SK-N-SH (cell line): Measurements from ENCODE around the gene UCHL3. TPM values are rescaled to one million over a fixed set of nuclear protein-coding genes. Genes with fewer than 3 reads are reported as not detected.

Experiments used
- CTCF ChIA-PET: fragments of 300-600, 350-600 bp; formaldehyde crosslinking; extraction: SDS; loops from one replicate; lab custom pipeline; 2021; lab: Yijun Ruan, JAX
- POLR2A ChIA-PET: fragments of 350-600 bp; sonication (Branson Sonifier 250); formaldehyde crosslinking; extraction: SDS; loops from one replicate; lab custom pipeline; 2020; ENCODE audit warnings: antibody characterized with exemption, inconsistent platforms; lab: Yijun Ruan, JAX
- DNase-seq: peaks from one replicate; pipeline ENCODE4 v3.0.0; 2012
- H2AFZ ChIP-seq: fragments of 200-600 bp; sonication (generic); 2 replicates; pipeline ENCODE4 v1.8.1; 2016; ENCODE audit warnings: antibody characterized with exemption, mild to moderate bottlenecking, low read depth
- H3F3A ChIP-seq: fragments of 200-600 bp; sonication (generic); replicated peaks from 2 replicates; pipeline ENCODE3; 2016; ENCODE audit warnings: antibody characterized with exemption, mild to moderate bottlenecking; ENCODE audit not compliant: insufficient read depth
- H3K27ac ChIP-seq, 2 experiments: fragments of 200-500 bp in 1 of 2; fragments of 200-600 bp in 1 of 2; sonication (Bioruptor generic) in 1 of 2; sonication (generic), shearing (Covaris generic) in 1 of 2; 2 replicates each; pipeline versions ENCODE4 v1.5.1 to v1.6.1; 2014 to 2016; ENCODE audit warnings: low read depth in 2 of 2, inconsistent platforms in 1 of 2, low read length in 1 of 2, mild to moderate bottlenecking in 1 of 2, mixed read lengths in 1 of 2
- H3K27me3 ChIP-seq: fragments of 200-600 bp; sonication (generic), shearing (Covaris generic); 2 replicates; pipeline ENCODE4 v1.6.1; 2016; ENCODE audit warnings: mixed run types; ENCODE audit not compliant: insufficient read depth
- H3K36me3 ChIP-seq, 2 experiments: fragments of 200-500 bp in 1 of 2; fragments of 200-600 bp in 1 of 2; sonication (Bioruptor generic) in 1 of 2; sonication (generic) in 1 of 2; replicated peaks in 1 of 2; 2 replicates each; pipeline versions ENCODE3 to v1.5.1; 2014 to 2016; ENCODE audit warnings: low read length in 1 of 2, mild to moderate bottlenecking in 1 of 2; ENCODE audit not compliant: insufficient read depth in 2 of 2, control insufficient read depth in 1 of 2
- H3K4me1 ChIP-seq, 2 experiments: fragments of 200-500 bp in 1 of 2; fragments of 200-600 bp in 1 of 2; sonication (Bioruptor generic) in 1 of 2; sonication (generic), shearing (Covaris generic) in 1 of 2; 2 replicates each; pipeline versions ENCODE4 v1.5.1 to v1.6.1; 2014 to 2016; ENCODE audit warnings: low read depth in 1 of 2, low read length in 1 of 2, mixed run types in 1 of 2; ENCODE audit not compliant: insufficient read depth in 2 of 2, control insufficient read depth in 1 of 2
- H3K4me2 ChIP-seq: fragments of 200-600 bp; sonication (generic), shearing (Covaris generic); 2 replicates; pipeline ENCODE4 v1.6.1; 2017; ENCODE audit warnings: mixed run types
- H3K4me3 ChIP-seq, 2 experiments: fragments of 200-500 bp in 1 of 2; fragments of 200-600 bp in 1 of 2; sonication (Bioruptor generic) in 1 of 2; sonication (generic), shearing (Covaris generic) in 1 of 2; 2 replicates each; pipeline versions ENCODE4 v1.5.1 to v1.8.1; 2014 to 2016; ENCODE audit warnings: low read depth in 2 of 2, inconsistent platforms in 1 of 2, low read length in 1 of 2, mild to moderate bottlenecking in 1 of 2, mixed read lengths in 1 of 2, moderate library complexity in 1 of 2
- H3K79me2 ChIP-seq: fragments of 200-600 bp; sonication (generic); 2 replicates; pipeline ENCODE4 v1.8.1; 2017; ENCODE audit warnings: mild to moderate bottlenecking; ENCODE audit not compliant: insufficient read depth
- H3K9ac ChIP-seq: fragments of 200-600 bp; sonication (generic); 2 replicates; pipeline ENCODE4 v1.6.1; 2017; ENCODE audit warnings: mixed run types
- H3K9me2 ChIP-seq: fragments of 200-600 bp; sonication (generic); 2 replicates; pipeline ENCODE4 v1.6.1; 2017; ENCODE audit warnings: mixed run types
- H3K9me3 ChIP-seq: fragments of 200-600 bp; sonication (generic); 2 replicates; pipeline ENCODE4 v1.6.1; 2017; ENCODE audit warnings: mixed run types, mild to moderate bottlenecking, moderate library complexity
- H4K20me1 ChIP-seq: fragments of 200-600 bp; sonication (generic); 2 replicates; pipeline ENCODE4 v1.6.1; 2017; ENCODE audit warnings: mild to moderate bottlenecking, mixed run types; ENCODE audit not compliant: insufficient read depth
- CHD2 ChIP-seq: fragments of 150-350 bp; IDR thresholded peaks from 2 replicates; pipeline ENCODE4 v1.6.1; 2018; ENCODE audit warnings: low read length; ENCODE audit not compliant: partially characterized antibody
- FOSL2 ChIP-seq: IDR thresholded peaks from 2 replicates; pipeline ENCODE4 v1.4.0; 2012; ENCODE audit warnings: low read depth, mild to moderate bottlenecking, moderate library complexity, borderline replicate concordance
- FOXJ3 ChIP-seq: sonication (generic); formaldehyde crosslinking; IDR thresholded peaks from 2 replicates; pipeline ENCODE4 v1.5.1; 2020; ENCODE audit warnings: mild to moderate bottlenecking, missing genetic modification reagents
- GABPA ChIP-seq: IDR thresholded peaks from 2 replicates; pipeline ENCODE4 v1.4.0; 2012; ENCODE audit warnings: low read depth, mild to moderate bottlenecking
- MEF2A ChIP-seq: IDR thresholded peaks from 2 replicates; pipeline ENCODE4 v1.4.0; 2012; ENCODE audit warnings: low read depth, borderline replicate concordance
- NFIC ChIP-seq: IDR thresholded peaks from 2 replicates; pipeline ENCODE4 v1.4.0; 2012; ENCODE audit warnings: borderline replicate concordance
- NRF1 ChIP-seq: IDR thresholded peaks from 2 replicates; pipeline ENCODE4 v1.6.1; 2012; ENCODE audit warnings: low read depth, mild to moderate bottlenecking, low read length
- POLR2AphosphoS5 ChIP-seq: IDR thresholded peaks from 2 replicates; pipeline ENCODE4 v1.6.1; 2012; ENCODE audit warnings: low read depth, low read length
- RAD21 ChIP-seq: IDR thresholded peaks from 2 replicates; pipeline ENCODE4 v1.6.1; 2012; ENCODE audit warnings: mild to moderate bottlenecking, low read length
- REST ChIP-seq: IDR thresholded peaks from 2 replicates; pipeline ENCODE4 v1.6.1; 2012; ENCODE audit warnings: mild to moderate bottlenecking, low read depth, low read length, moderate library complexity
- RFX5 ChIP-seq: IDR thresholded peaks from 2 replicates; pipeline ENCODE4 v1.6.1; 2012; ENCODE audit warnings: mild to moderate bottlenecking, improper control_type of control experiment, low read length
- SIN3A ChIP-seq: IDR thresholded peaks from 2 replicates; pipeline ENCODE4 v1.6.1; 2012; ENCODE audit warnings: low read depth, mild to moderate bottlenecking, low read length, moderate library complexity, borderline replicate concordance
- SMC3 ChIP-seq: IDR thresholded peaks from 2 replicates; pipeline ENCODE4 v1.6.1; 2012; ENCODE audit warnings: low read depth, low read length, improper control_type of control experiment
- TAF1 ChIP-seq: IDR thresholded peaks from 2 replicates; pipeline ENCODE4 v1.6.1; 2012; ENCODE audit warnings: low read depth, mild to moderate bottlenecking, low read length, moderate library complexity, borderline replicate concordance
- YY1 ChIP-seq: IDR thresholded peaks from 2 replicates; pipeline ENCODE4 v1.4.0; 2012; ENCODE audit warnings: low read depth, mild to moderate bottlenecking
- WGBS: methylation state at CpG from one replicate; pipeline ENCODE4 v1.1.6; 2017; ENCODE audit warnings: low lambda C conversion rate; 5-methylcytosine and 5-hydroxymethylcytosine counted together
- polyA plus RNA-seq, 3 experiments: library from polyadenylated mRNA; depleted of rRNA; stranded (reverse); fragments of >200 nt; gene quantifications; 2 replicates each; pipeline ENCODE4 v1.2.3, GENCODE V29; 2012
- TF ChIP-seq, protein P1 (sequence below): fragments of 150-350 bp; IDR thresholded peaks from 2 replicates; pipeline ENCODE4 v1.6.1; 2016; ENCODE audit warnings: mild to moderate bottlenecking, low read depth, low read length

Gene UCHL3
- polyA plus RNA-seq, 1 of the 3 experiments (the other 2 are of a cell fraction) = 28.8 TPM

GRCh38 chr13:75550159-75550567 is 572 bp downstream of the UCHL3 start:
- Histone ChIP-seq H3K4me1 (peaks cover 4 to 5% of the 10 kb centered on the region in 2 experiments; a peak in 3 of 4 replicates), H3K4me3 (peak overlapping the region; percentile 72 to 85), H3K4me2 (peak overlapping the region; percentile 83), H3K79me2 (peaks cover 16% of the 10 kb centered on the region; the same call in 1 of the 2 replicates), H3K36me3 (peaks cover 3 to 11% of the 10 kb centered on the region in 2 experiments), H2AFZ (peak overlapping the region; percentile 91), H3K27me3 (no peaks in the 10 kb centered on the region), H3K27ac (peak overlapping the region; percentile 77 to 94; a peak in 3 of 4 replicates), H3K9ac (peak overlapping the region; percentile 80; the same call in 1 of the 2 replicates), H3F3A (peaks cover 10% of the 10 kb centered on the region), H3K9me2 (no peaks in the 10 kb centered on the region), H4K20me1 (no peaks in the 10 kb centered on the region), H3K9me3 (no peaks in the 10 kb centered on the region)
- ChIA-PET CTCF (interaction anchor here (0.7 to 2.1 kb wide), 6 partner anchors 13 to 178 kb away, joined by 3 to 13 read pairs (median 4); partner anchors contain the start of genes COMMD6 and TBC1D4), POLR2A (interaction anchor here (1.2 kb wide), 1 partner anchor 13 kb away, joined by 3 read pairs; the partner anchor contains the start of gene COMMD6)
- 2% methylated on average over 10 of the region's 10 CpGs for WGBS
- DNase-seq = peak; percentile 50
- TF ChIP-seq REST (no peak), SIN3A (no peak), YY1 (no peak), RAD21 (no peak), FOSL2 (peak; percentile 12; the same call in 1 of the 2 replicates), RFX5 (no peak), TAF1 (no peak)
- TF ChIP-seq, protein P1, sequence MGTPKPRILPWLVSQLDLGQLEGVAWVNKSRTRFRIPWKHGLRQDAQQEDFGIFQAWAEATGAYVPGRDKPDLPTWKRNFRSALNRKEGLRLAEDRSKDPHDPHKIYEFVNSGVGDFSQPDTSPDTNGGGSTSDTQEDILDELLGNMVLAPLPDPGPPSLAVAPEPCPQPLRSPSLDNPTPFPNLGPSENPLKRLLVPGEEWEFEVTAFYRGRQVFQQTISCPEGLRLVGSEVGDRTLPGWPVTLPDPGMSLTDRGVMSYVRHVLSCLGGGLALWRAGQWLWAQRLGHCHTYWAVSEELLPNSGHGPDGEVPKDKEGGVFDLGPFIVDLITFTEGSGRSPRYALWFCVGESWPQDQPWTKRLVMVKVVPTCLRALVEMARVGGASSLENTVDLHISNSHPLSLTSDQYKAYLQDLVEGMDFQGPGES = no peak

GRCh38 chr13:75554464-75554863 is 4.9 kb downstream of the UCHL3 start:
- peaks cover 3 to 11% of the 10 kb centered on the region in 2 experiments for H3K36me3 ChIP-seq
- ChIA-PET CTCF (interaction anchor here (1.2 to 1.4 kb wide), 2 partner anchors 72 to 1349 kb away, joined by 4 to 5 read pairs; partner anchors contain the start of gene TBC1D4), POLR2A (no interaction called here)
- H2AFZ ChIP-seq = no peak overlapping the region
- no peak overlapping the region for H3K4me2 ChIP-seq
- no peaks in the 10 kb centered on the region for H3K27me3 ChIP-seq
- no peaks in the 10 kb centered on the region for H4K20me1 ChIP-seq
- WGBS = 90% methylated on average over 1 of the region's 1 CpG
- H3K9me2 ChIP-seq = no peaks in the 10 kb centered on the region
- peaks cover 16% of the 10 kb centered on the region; the same call in 1 of the 2 replicates for H3K79me2 ChIP-seq
- no peak for DNase-seq
- peaks cover 23% of the 10 kb centered on the region for H3F3A ChIP-seq
- H3K9me3 ChIP-seq = no peaks in the 10 kb centered on the region
- no peak overlapping the region for H3K9ac ChIP-seq
- H3K4me3 ChIP-seq = no peak overlapping the region
- H3K27ac ChIP-seq = no peak overlapping the region
- peaks cover 4 to 5% of the 10 kb centered on the region in 2 experiments; a peak in 2 of 4 replicates for H3K4me1 ChIP-seq
- TF ChIP-seq FOXJ3 = no peak
- TF ChIP-seq YY1 = no peak
- no peak for TF ChIP-seq SMC3
- TF ChIP-seq NRF1 = no peak
- TF ChIP-seq FOSL2 = no peak
- TF ChIP-seq, protein P1 = no peak
- TF ChIP-seq GABPA = no peak
- no peak for TF ChIP-seq POLR2AphosphoS5
- TF ChIP-seq RFX5 = no peak
- no peak for TF ChIP-seq REST
- TF ChIP-seq SIN3A = no peak
- no peak for TF ChIP-seq NFIC
- no peak for TF ChIP-seq CHD2
- no peak for TF ChIP-seq MEF2A
